ENCODE results near the gene SLIT3. TPM values are rescaled to one million over a fixed set of nuclear protein-coding genes. Genes with fewer than 3 reads are reported as not detected.

The SLIT3 gene
- total RNA-seq, 1 experiment from 2014 or later: 0.10 TPM

GRCh38 chr5:168796593-168797580 is 504.1 kb downstream of the SLIT3 start:
- Histone ChIP-seq H3K79me2 (ENCODE audit: insufficient read depth, low read length) (no peaks in the 10 kb centered on the region), H3K9me2 (ENCODE audit: insufficient read depth) (no peaks in the 10 kb centered on the region), H3K27me3 (ENCODE audit: insufficient read depth, low read length) (peaks cover 91% of the 10 kb centered on the region), H3K4me3 (replicated peaks in 1 of 2; ENCODE audit: low read depth in 1 of 2, low read length in 2 of 2) (no peak overlapping the region), H3K4me1 (ENCODE audit: control insufficient read depth in 1 of 2, insufficient read depth in 2 of 2, low read length in 2 of 2) (no peaks in the 10 kb centered on the region), H3K27ac (ENCODE audit: low read depth, low read length) (no peak overlapping the region), H3K9ac (ENCODE audit: low read length) (no peak overlapping the region), H2AFZ (ENCODE audit: low read depth, low read length, poor library complexity, severe bottlenecking) (no peak overlapping the region), H3K36me3 (ENCODE audit: control insufficient read depth in 1 of 2, insufficient read depth in 2 of 2, low read length in 2 of 2) (no peaks in the 10 kb centered on the region), H4K20me1 (ENCODE audit: insufficient read depth) (no peaks in the 10 kb centered on the region), H3K4me2 (ENCODE audit: low read length) (no peak overlapping the region), H3K9me3 (ENCODE audit: control insufficient read depth in 1 of 2, insufficient read depth in 1 of 2, low read depth in 1 of 2, low read length in 2 of 2) (no peaks in the 10 kb centered on the region)
- BruUV-seq (replicated peaks): no TSS peak
- ChIA-PET CTCF (no interaction called here), POLR2A (no interaction called here), RAD21 (ENCODE audit: low non-redundant PET in 1 of 2, low total read pairs in 2 of 2, uncharacterized antibody in 2 of 2, unreplicated experiment in 2 of 2) (no interaction called here)
- TF ChIP-seq EZH2 (IDR thresholded peaks at IDR 0.05) (no peak), CTCF (IDR thresholded peaks at IDR 0.05 in 2 of 3, conservative IDR thresholded peaks at IDR 0.05 in 1 of 3; ENCODE audit: borderline replicate concordance in 1 of 3, insufficient read depth in 1 of 3, low read depth in 2 of 3, low read length in 2 of 3) (no peak), SIN3A (IDR thresholded peaks at IDR 0.05; ENCODE audit: low read depth) (no peak), JUND (IDR thresholded peaks at IDR 0.05) (no peak), POLR2AphosphoS5 (IDR thresholded peaks at IDR 0.05; ENCODE audit: low read depth, low read length) (no peak), FOSL1 (IDR thresholded peaks at IDR 0.05; ENCODE audit: low read depth) (no peak), ZNF274 (IDR thresholded peaks at IDR 0.05; ENCODE audit: low read depth, low read length) (no peak), ELF1 (IDR thresholded peaks at IDR 0.05; ENCODE audit: borderline replicate concordance, low read depth) (no peak), ATF3 (IDR thresholded peaks at IDR 0.05) (no peak), TCF7L2 (IDR thresholded peaks at IDR 0.05; ENCODE audit: borderline replicate concordance, extremely low read depth, insufficient read depth, insufficient read length) (no peak), POLR2A (IDR thresholded peaks at IDR 0.05; ENCODE audit: borderline replicate concordance, extremely low read depth, insufficient read depth, insufficient read length) (no peak), EZH2phosphoT487 (IDR thresholded peaks at IDR 0.05; ENCODE audit: borderline replicate concordance) (no peak), CBX3 (IDR thresholded peaks at IDR 0.05; ENCODE audit: low read depth) (no peak), CEBPB (IDR thresholded peaks at IDR 0.05; ENCODE audit: low read depth) (no peak)
- TF ChIP-seq, protein P1, sequence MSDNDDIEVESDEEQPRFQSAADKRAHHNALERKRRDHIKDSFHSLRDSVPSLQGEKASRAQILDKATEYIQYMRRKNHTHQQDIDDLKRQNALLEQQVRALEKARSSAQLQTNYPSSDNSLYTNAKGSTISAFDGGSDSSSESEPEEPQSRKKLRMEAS (IDR thresholded peaks at IDR 0.05): no peak
- TF ChIP-seq, protein P2, sequence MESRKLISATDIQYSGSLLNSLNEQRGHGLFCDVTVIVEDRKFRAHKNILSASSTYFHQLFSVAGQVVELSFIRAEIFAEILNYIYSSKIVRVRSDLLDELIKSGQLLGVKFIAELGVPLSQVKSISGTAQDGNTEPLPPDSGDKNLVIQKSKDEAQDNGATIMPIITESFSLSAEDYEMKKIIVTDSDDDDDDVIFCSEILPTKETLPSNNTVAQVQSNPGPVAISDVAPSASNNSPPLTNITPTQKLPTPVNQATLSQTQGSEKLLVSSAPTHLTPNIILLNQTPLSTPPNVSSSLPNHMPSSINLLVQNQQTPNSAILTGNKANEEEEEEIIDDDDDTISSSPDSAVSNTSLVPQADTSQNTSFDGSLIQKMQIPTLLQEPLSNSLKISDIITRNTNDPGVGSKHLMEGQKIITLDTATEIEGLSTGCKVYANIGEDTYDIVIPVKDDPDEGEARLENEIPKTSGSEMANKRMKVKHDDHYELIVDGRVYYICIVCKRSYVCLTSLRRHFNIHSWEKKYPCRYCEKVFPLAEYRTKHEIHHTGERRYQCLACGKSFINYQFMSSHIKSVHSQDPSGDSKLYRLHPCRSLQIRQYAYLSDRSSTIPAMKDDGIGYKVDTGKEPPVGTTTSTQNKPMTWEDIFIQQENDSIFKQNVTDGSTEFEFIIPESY (IDR thresholded peaks at IDR 0.05; ENCODE audit: extremely low read depth, insufficient replicate concordance, low read length): no peak
- intact Hi-C loops (cut with micrococcal nuclease): no loop called here
- ATAC-seq (peak; percentile 38; the same call in 1 of the 2 replicates), DNase-seq (ENCODE audit: low read depth, low spot score) (no peak)

Measured in HCT116 (cell line).